Activated T-helper 1 cell treated with Interleukin-2 at 50 U/mL for 16 hours (primary cell): ENCODE data around the gene RB1.
"Not testable (repeated sequence)": the region's sequence is repeated elsewhere in the genome, so short reads cannot be mapped to it uniquely, and the experiment has no call there.

Source experiments
- DNase-seq: peaks from one replicate; pipeline ENCODE4 v3.0.0-alpha.2; 2020; ENCODE audit warnings: low read depth

The RB1 gene

GRCh38 chr13:48299591-48299990 lies 4.0 kb upstream of the RB1 start:
- no peak for DNase-seq

GRCh38 chr13:48302871-48303358 lies 636 bp upstream of the RB1 start:
- DNase-seq, result no peak

- no peak for DNase-seq
Measured at GRCh38 chr13:48304143-48304876, 759 bp downstream of the RB1 start.

- DNase-seq, result no peak
Measured at GRCh38 chr13:48311223-48311622, 7.7 kb downstream of the RB1 start.

GRCh38 chr13:48315969-48316650 lies 12.6 kb downstream of the RB1 start:
- no peak for DNase-seq

- no peak for DNase-seq
Measured at GRCh38 chr13:48316826-48317510, 13.4 kb downstream of the RB1 start.

- DNase-seq, result no peak
Measured at GRCh38 chr13:48317511-48318376, 14.2 kb downstream of the RB1 start.

- no peak for DNase-seq
Measured at GRCh38 chr13:48318377-48318811, 14.8 kb downstream of the RB1 start.

- no peak for DNase-seq
Measured at GRCh38 chr13:48318821-48319511, 15.4 kb downstream of the RB1 start.

- no peak for DNase-seq
Measured at GRCh38 chr13:48319531-48320398, 16.2 kb downstream of the RB1 start.

GRCh38 chr13:48320399-48320790 lies 16.8 kb downstream of the RB1 start:
- no peak for DNase-seq

- no peak for DNase-seq
Measured at GRCh38 chr13:48320891-48321510, 17.4 kb downstream of the RB1 start.

GRCh38 chr13:48322294-48322693 lies 18.7 kb downstream of the RB1 start:
- no peak for DNase-seq

GRCh38 chr13:48333976-48334375 lies 30.4 kb downstream of the RB1 start:
- no peak for DNase-seq

GRCh38 chr13:48334534-48335127 lies 31.1 kb downstream of the RB1 start:
- no peak for DNase-seq

- not testable (repeated sequence) for DNase-seq
Measured at GRCh38 chr13:48339198-48339597, 35.6 kb downstream of the RB1 start.

GRCh38 chr13:48344264-48344663 lies 40.7 kb downstream of the RB1 start:
- no peak for DNase-seq

- no peak for DNase-seq
Measured at GRCh38 chr13:48346583-48346982, 43.0 kb downstream of the RB1 start.

GRCh38 chr13:48349525-48349924 lies 46.0 kb downstream of the RB1 start:
- no peak for DNase-seq
